Measurements from ENCODE around the gene SLC34A1.
A peak's percentile ranks its signal among the peaks of the same experiment; 100 is the strongest.

The SLC34A1 gene

DNA sequence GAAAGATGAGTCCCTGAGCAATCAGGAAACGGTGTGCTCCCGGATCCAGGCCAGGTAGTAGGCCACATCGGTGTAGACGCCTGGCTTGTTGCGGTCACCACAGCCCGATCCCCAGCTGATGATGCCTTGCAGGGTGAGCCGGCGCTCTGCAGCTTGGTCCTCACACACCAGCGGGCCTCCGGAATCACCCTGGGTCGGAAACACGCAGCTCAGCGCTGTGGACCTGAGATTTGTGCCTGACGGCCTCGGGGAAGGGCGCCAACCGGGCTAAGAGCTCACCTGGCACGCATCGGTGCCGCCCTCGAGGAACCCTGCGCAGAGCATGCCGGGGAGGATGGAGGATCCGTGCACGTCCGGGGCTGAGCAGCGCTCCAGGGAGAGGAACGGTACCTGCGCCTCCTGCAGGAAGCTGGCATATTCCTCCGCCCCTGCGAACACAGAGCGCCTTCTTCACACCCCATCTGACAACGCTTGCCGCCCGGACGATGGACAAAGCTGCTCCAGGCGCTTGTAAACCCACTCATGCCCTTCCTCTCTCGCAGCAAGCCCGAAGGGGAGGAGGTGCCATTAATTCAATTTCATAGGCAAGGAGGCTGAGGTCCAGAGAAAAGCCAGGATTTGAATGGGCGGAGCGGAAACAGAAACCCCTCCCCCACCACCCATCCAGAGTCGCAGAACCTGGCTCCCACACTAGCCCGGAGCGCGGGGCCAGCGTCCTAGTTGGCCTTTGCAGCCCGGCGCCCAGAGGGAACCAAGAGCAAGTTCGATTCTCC lies 18.2 kb downstream of the SLC34A1 start:
- peak; percentile 34 for TF ChIP-seq CTCF (IDR thresholded peaks at IDR 0.05; ENCODE audit: low read depth, low read length)
- DNase-seq (ENCODE audit: extremely low read depth, low read depth) = no peak

DNA sequence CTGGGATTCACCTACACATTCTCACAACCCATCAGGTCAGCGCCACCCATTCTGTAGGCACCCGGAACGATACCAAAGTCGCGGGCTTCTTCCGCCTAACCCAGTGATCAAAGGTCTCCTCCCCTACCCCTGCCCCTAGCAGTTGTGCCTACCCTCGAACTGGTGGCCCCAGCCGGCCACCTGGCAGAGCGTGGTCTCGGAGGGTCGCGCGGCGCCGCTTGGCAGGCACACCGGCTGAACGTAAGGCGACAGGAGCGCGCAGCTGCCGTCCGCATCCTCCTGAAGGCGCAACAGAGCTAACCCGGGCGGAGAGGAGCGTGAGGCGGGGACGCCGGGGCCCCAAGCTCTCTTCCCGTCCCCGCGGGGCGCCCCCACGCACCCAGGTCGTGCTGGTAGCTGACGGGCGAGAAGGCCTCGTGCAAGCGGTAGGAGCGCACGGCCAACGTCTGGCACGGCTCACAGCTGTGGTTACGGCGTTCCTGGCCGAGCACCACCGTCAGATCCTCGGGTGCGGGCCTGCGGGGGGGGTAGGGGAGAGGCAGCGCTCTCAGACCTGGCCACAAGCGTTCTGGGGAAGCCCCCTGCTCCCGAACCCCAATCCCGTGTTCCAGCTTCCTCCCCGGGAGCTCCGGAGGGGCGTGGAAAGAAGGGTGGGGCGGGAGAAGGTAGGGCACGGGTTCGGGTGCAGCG lies 19.0 kb downstream of the SLC34A1 start:
- TF ChIP-seq CTCF (IDR thresholded peaks at IDR 0.05; ENCODE audit: low read depth, low read length) = no peak
- no peak for DNase-seq (ENCODE audit: extremely low read depth, low read depth)

GRCh38 chr5:177403792-177404640 lies 19.8 kb downstream of the SLC34A1 start:
- no peak for DNase-seq (ENCODE audit: extremely low read depth, low read depth)
- TF ChIP-seq CTCF (IDR thresholded peaks at IDR 0.05; ENCODE audit: low read depth, low read length) = peak; percentile 72

- no peak for DNase-seq (ENCODE audit: extremely low read depth, low read depth)
- no peak for TF ChIP-seq CTCF (IDR thresholded peaks at IDR 0.05; ENCODE audit: low read depth, low read length)
Observed at GRCh38 chr5:177404641-177405179, 20.5 kb downstream of the SLC34A1 start.

DNA sequence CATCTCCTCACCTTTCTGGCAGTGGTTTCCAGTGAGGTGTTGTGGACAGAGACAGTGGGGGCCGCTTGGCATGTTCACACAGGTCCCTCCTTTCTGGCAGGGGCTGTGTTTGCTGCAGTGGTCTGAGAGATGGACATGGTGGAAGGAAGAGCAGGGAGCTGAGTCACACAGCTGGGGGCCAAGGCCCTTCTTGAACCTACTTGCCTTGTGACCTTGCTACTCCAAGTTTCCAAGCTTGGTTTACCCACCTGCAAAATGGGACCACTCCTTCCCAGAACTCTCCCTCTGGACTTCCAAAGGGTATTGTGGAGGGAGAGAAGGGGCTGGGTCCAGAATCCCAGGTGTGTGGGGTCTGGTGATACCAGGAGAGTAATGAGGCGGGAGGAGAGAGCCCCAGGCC lies 21.1 kb downstream of the SLC34A1 start:
- no peak for TF ChIP-seq CTCF (IDR thresholded peaks at IDR 0.05; ENCODE audit: low read depth, low read length)
- DNase-seq (ENCODE audit: extremely low read depth, low read depth) = no peak

- no peak for DNase-seq (ENCODE audit: extremely low read depth, low read depth)
- no peak for TF ChIP-seq CTCF (IDR thresholded peaks at IDR 0.05; ENCODE audit: low read depth, low read length)
Observed at GRCh38 chr5:177405805-177406204, 21.6 kb downstream of the SLC34A1 start.

Data from AG09319 (cell line).